ENCODE data around the gene RBMS3. TPM values are rescaled to one million over a fixed set of nuclear protein-coding genes. Genes with fewer than 3 reads are reported as not detected.
"Not testable (repeated sequence)": the region's sequence is repeated elsewhere in the genome, so short reads cannot be mapped to it uniquely, and the experiment has no call there.

The RBMS3 gene
- total RNA-seq, 1 experiment from 2014 or later: 7.4 TPM

- Mint-ChIP-seq H3K4me3 (ENCODE audit: unreplicated experiment) (no peak overlapping the region), H3K9me3 (ENCODE audit: unreplicated experiment) (peaks cover 12% of the 10 kb centered on the region), H3K36me3 (ENCODE audit: insufficient read depth, unreplicated experiment) (peaks cover 5% of the 10 kb centered on the region), H3K27me3 (ENCODE audit: insufficient read depth, unreplicated experiment) (no peaks in the 10 kb centered on the region), H3K27ac (ENCODE audit: unreplicated experiment) (no peak overlapping the region), H3K4me1 (ENCODE audit: low read depth, unreplicated experiment) (no peaks in the 10 kb centered on the region)
- intact Hi-C loops (cut with micrococcal nuclease; ENCODE audit: unreplicated experiment): no loop called here
- no peak for TF ChIP-seq CTCF (IDR thresholded peaks at IDR 0.05; ENCODE audit: insufficient read depth in 1 of 2, low read depth in 1 of 2, low read length in 1 of 2, severe bottlenecking in 1 of 2, unreplicated experiment in 1 of 2)
- BruUV-seq (replicated peaks): no TSS peak
- peak in 1 of 2 experiments; percentile 4 for DNase-seq
- Histone ChIP-seq H3K4me3 (ENCODE audit: low read depth, low read length) (no peak overlapping the region), H3K36me3 (ENCODE audit: control insufficient read depth, insufficient read depth, low read length) (no peaks in the 10 kb centered on the region), H3K4me1 (no peaks in the 10 kb centered on the region; the same call in 1 of the 2 replicates), H3K9me3 (no peaks in the 10 kb centered on the region), H3K27me3 (replicated peaks; ENCODE audit: control insufficient read depth, insufficient read depth, low read length) (no peaks in the 10 kb centered on the region)
- ChIA-PET POLR2A (no interaction called here), CTCF (no interaction called here)
These were observed 387.4 kb downstream of the RBMS3 start for GRCh38 chr3:29668233-29668632.

- Mint-ChIP-seq H3K27ac (ENCODE audit: unreplicated experiment) (no peak overlapping the region), H3K9me3 (ENCODE audit: unreplicated experiment) (peaks cover 16% of the 10 kb centered on the region), H3K4me1 (ENCODE audit: low read depth, unreplicated experiment) (no peaks in the 10 kb centered on the region), H3K4me3 (ENCODE audit: unreplicated experiment) (no peak overlapping the region), H3K36me3 (ENCODE audit: insufficient read depth, unreplicated experiment) (peaks cover 5% of the 10 kb centered on the region), H3K27me3 (ENCODE audit: insufficient read depth, unreplicated experiment) (no peaks in the 10 kb centered on the region)
- intact Hi-C loops (cut with micrococcal nuclease; ENCODE audit: unreplicated experiment): no loop called here
- BruUV-seq (replicated peaks): no TSS peak
- ChIA-PET CTCF (no interaction called here), POLR2A (interaction anchor here (0.5 kb wide), 1 partner anchor 124 kb away, joined by 3 read pairs; no protein-coding TSS in a partner anchor)
- Histone ChIP-seq H3K4me3 (ENCODE audit: low read depth, low read length) (no peak overlapping the region), H3K27me3 (replicated peaks; ENCODE audit: control insufficient read depth, insufficient read depth, low read length) (no peaks in the 10 kb centered on the region), H3K4me1 (no peaks in the 10 kb centered on the region; the same call in 1 of the 2 replicates), H3K36me3 (ENCODE audit: control insufficient read depth, insufficient read depth, low read length) (no peaks in the 10 kb centered on the region), H3K9me3 (no peaks in the 10 kb centered on the region)
- no peak for DNase-seq
- no peak for TF ChIP-seq CTCF (IDR thresholded peaks at IDR 0.05; ENCODE audit: insufficient read depth in 1 of 2, low read depth in 1 of 2, low read length in 1 of 2, severe bottlenecking in 1 of 2, unreplicated experiment in 1 of 2)
These were observed 387.9 kb downstream of the RBMS3 start for GRCh38 chr3:29668728-29669127.

GRCh38 chr3:29670476-29670875 lies 389.6 kb downstream of the RBMS3 start:
- BruUV-seq (replicated peaks); H3K27me3 ChIP-seq (replicated peaks; ENCODE audit: control insufficient read depth, insufficient read depth, low read length); H3K4me1 Mint-ChIP-seq (ENCODE audit: low read depth, unreplicated experiment); H3K27me3 Mint-ChIP-seq (ENCODE audit: insufficient read depth, unreplicated experiment); H3K4me1 ChIP-seq; DNase-seq; POLR2A ChIA-PET; H3K9me3 ChIP-seq; H3K27ac Mint-ChIP-seq (ENCODE audit: unreplicated experiment); H3K4me3 ChIP-seq (ENCODE audit: low read depth, low read length); CTCF ChIA-PET; intact Hi-C loops (cut with micrococcal nuclease; ENCODE audit: unreplicated experiment); H3K36me3 ChIP-seq (ENCODE audit: control insufficient read depth, insufficient read depth, low read length); H3K36me3 Mint-ChIP-seq (ENCODE audit: insufficient read depth, unreplicated experiment); H3K4me3 Mint-ChIP-seq (ENCODE audit: unreplicated experiment): not testable (repeated sequence)
- H3K9me3 Mint-ChIP-seq (ENCODE audit: unreplicated experiment): peaks cover 26% of the 10 kb centered on the region

- Mint-ChIP-seq H3K36me3 (ENCODE audit: insufficient read depth, unreplicated experiment) (peaks cover 8% of the 10 kb centered on the region), H3K27ac (ENCODE audit: unreplicated experiment) (no peak overlapping the region), H3K27me3 (ENCODE audit: insufficient read depth, unreplicated experiment) (no peaks in the 10 kb centered on the region), H3K4me3 (ENCODE audit: unreplicated experiment) (no peak overlapping the region), H3K4me1 (ENCODE audit: low read depth, unreplicated experiment) (peaks cover 3% of the 10 kb centered on the region), H3K9me3 (ENCODE audit: unreplicated experiment) (peaks cover 21% of the 10 kb centered on the region)
- BruUV-seq (replicated peaks): no TSS peak
- Histone ChIP-seq H3K36me3 (ENCODE audit: control insufficient read depth, insufficient read depth, low read length) (no peaks in the 10 kb centered on the region), H3K27me3 (replicated peaks; ENCODE audit: control insufficient read depth, insufficient read depth, low read length) (no peaks in the 10 kb centered on the region), H3K4me3 (ENCODE audit: low read depth, low read length) (no peak overlapping the region), H3K4me1 (peaks cover 9% of the 10 kb centered on the region), H3K9me3 (peaks cover 5% of the 10 kb centered on the region; the same call in 1 of the 2 replicates)
- ChIA-PET POLR2A (no interaction called here), CTCF (no interaction called here)
- no peak for DNase-seq
- TF ChIP-seq CTCF (IDR thresholded peaks at IDR 0.05; ENCODE audit: insufficient read depth in 1 of 2, low read depth in 1 of 2, low read length in 1 of 2, severe bottlenecking in 1 of 2, unreplicated experiment in 1 of 2): no peak
- intact Hi-C loops (cut with micrococcal nuclease; ENCODE audit: unreplicated experiment): no loop called here
These were observed 396.6 kb downstream of the RBMS3 start for GRCh38 chr3:29677421-29677820.

All from Caco-2 (cell line).